CD14-positive monocyte (primary cell): ENCODE data around the gene SLC35F4. TPM values are rescaled to one million over a fixed set of nuclear protein-coding genes. Genes with fewer than 3 reads are reported as not detected.

Experiments used
- DNase-seq, 3 donors: peaks; one replicate each; pipeline ENCODE4 v3.0.0-alpha.2; 2011 to 2022
- H2AFZ ChIP-seq: 2 replicates; pipeline ENCODE4 v1.6.0; 2012; ENCODE audit warnings: mild to moderate bottlenecking, low read depth, low read length, inconsistent platforms; ENCODE audit not compliant: insufficient read depth, poor library complexity, severe bottlenecking
- H3K27ac ChIP-seq, 2 donors: 1 replicate in 1 of 2; 2 replicates in 1 of 2; pipeline ENCODE4 v1.5.1; 2012 to 2013; ENCODE audit warnings: low read length in 2 of 2, control low read depth in 1 of 2, inconsistent platforms in 1 of 2, low read depth in 1 of 2, mild to moderate bottlenecking in 1 of 2
- H3K27me3 ChIP-seq, 2 donors: one replicate each; pipeline versions ENCODE4 v1.6.0 to v1.6.1; 2011 to 2013; ENCODE audit warnings: low read length in 2 of 2; ENCODE audit not compliant: control insufficient read depth in 2 of 2, insufficient read depth in 2 of 2
- H3K36me3 ChIP-seq, 2 donors: replicated peaks in 1 of 2; 1 replicate in 1 of 2; 2 replicates in 1 of 2; pipeline versions ENCODE4 v1.5.1 to v1.6.1; 2012 to 2013; ENCODE audit warnings: low read length in 2 of 2, control low read depth in 1 of 2, inconsistent platforms in 1 of 2, mild to moderate bottlenecking in 1 of 2; ENCODE audit not compliant: insufficient read depth in 2 of 2, control insufficient read depth in 1 of 2
- H3K4me1 ChIP-seq, 2 donors: 1 replicate in 1 of 2; 2 replicates in 1 of 2; pipeline versions ENCODE4 v1.5.1 to v1.6.1; 2012 to 2013; ENCODE audit warnings: low read length in 2 of 2, control low read depth in 1 of 2, inconsistent platforms in 1 of 2, mild to moderate bottlenecking in 1 of 2, moderate library complexity in 1 of 2; ENCODE audit not compliant: insufficient read depth in 2 of 2, control insufficient read depth in 1 of 2
- H3K4me2 ChIP-seq: replicated peaks from 2 replicates; pipeline ENCODE3; 2012; ENCODE audit warnings: low read length, moderate library complexity, mild to moderate bottlenecking; ENCODE audit not compliant: poor library complexity, severe bottlenecking; ENCODE audit errors: extremely low read depth
- H3K4me3 ChIP-seq, 3 experiments: fragments of 200-600 bp in 1 of 3; sonication (generic) in 1 of 3; replicated peaks in 1 of 3; 1 replicate in 2 of 3; 2 replicates in 1 of 3; pipeline ENCODE4 v1.5.1; 2011 to 2013; ENCODE audit warnings: low read length in 3 of 3, mild to moderate bottlenecking in 3 of 3, control low read depth in 2 of 3, low read depth in 2 of 3, inconsistent platforms in 1 of 3, moderate library complexity in 1 of 3
- H3K79me2 ChIP-seq: 2 replicates; pipeline ENCODE4 v1.6.0; 2012; ENCODE audit warnings: mild to moderate bottlenecking, control low read depth, inconsistent platforms, low read length, moderate library complexity; ENCODE audit not compliant: insufficient read depth
- H3K9ac ChIP-seq: 2 replicates; pipeline ENCODE4 v1.6.0; 2017; ENCODE audit warnings: low read length, mild to moderate bottlenecking; ENCODE audit not compliant: insufficient read depth, poor library complexity, severe bottlenecking
- H3K9me3 ChIP-seq, 2 donors: replicated peaks in 1 of 2; 1 replicate in 1 of 2; 2 replicates in 1 of 2; pipeline versions ENCODE4 v1.5.1 to v1.6.1; 2012 to 2013; ENCODE audit warnings: low read length in 2 of 2, control low read depth in 1 of 2; ENCODE audit not compliant: control insufficient read depth in 1 of 2, insufficient read depth in 1 of 2
- H4K20me1 ChIP-seq: 2 replicates; pipeline ENCODE4 v1.6.0; 2012; ENCODE audit warnings: mild to moderate bottlenecking, low read length, control low read depth, moderate library complexity; ENCODE audit not compliant: insufficient read depth
- H3K27ac Mint-ChIP-seq, 7 donors: one replicate each; pipeline ENCODE4 v1.8.0; 2020; ENCODE audit warnings: mild to moderate bottlenecking in 7 of 7, mixed read lengths in 7 of 7, moderate library complexity in 6 of 7, inconsistent platforms in 2 of 7
- H3K27me3 Mint-ChIP-seq, 3 donors: one replicate each; pipeline ENCODE4 v1.8.0; 2021 to 2022; ENCODE audit warnings: low read depth in 3 of 3, mild to moderate bottlenecking in 3 of 3, mixed read lengths in 3 of 3, moderate library complexity in 3 of 3, inconsistent platforms in 1 of 3
- H3K36me3 Mint-ChIP-seq, 2 donors: one replicate each; pipeline ENCODE4 v1.8.0; 2020; ENCODE audit warnings: mixed read lengths in 2 of 2, inconsistent platforms in 1 of 2, mild to moderate bottlenecking in 1 of 2
- H3K4me1 Mint-ChIP-seq: one replicate; pipeline ENCODE4 v1.8.0; 2020; ENCODE audit warnings: mild to moderate bottlenecking, mixed read lengths
- H3K4me3 Mint-ChIP-seq, 2 donors: one replicate each; pipeline ENCODE4 v1.8.0; 2020; ENCODE audit warnings: mild to moderate bottlenecking in 2 of 2, mixed read lengths in 2 of 2, moderate library complexity in 1 of 2
- H3K9me3 Mint-ChIP-seq, 7 donors: one replicate each; pipeline ENCODE4 v1.8.0; 2020 to 2022; ENCODE audit warnings: mixed read lengths in 7 of 7, mild to moderate bottlenecking in 6 of 7, moderate library complexity in 6 of 7, inconsistent platforms in 2 of 7
- CTCF ChIP-seq: fragments of 200-600 bp; IDR thresholded peaks from one replicate; pipeline ENCODE4 v1.8.0; 2022; ENCODE audit warnings: antibody characterized with exemption, mild to moderate bottlenecking
- WGBS: methylation state at CpG from one replicate; pipeline ENCODE4 v1.1.5; 2013; ENCODE audit warnings: missing lambda C conversion rate; ENCODE audit not compliant: insufficient coverage; 5-methylcytosine and 5-hydroxymethylcytosine counted together
- intact Hi-C, 2 donors: fragments of 100-400 bp; cut with micrococcal nuclease; formaldehyde crosslinking; loops; one replicate each; pipeline versions ENCODE4 v1.15.0 to v1.15.1; 2023
- polyA plus RNA-seq, 3 donors: library from polyadenylated mRNA; depleted of rRNA in 1 of 3; unstranded in 2 of 3; stranded (reverse) in 1 of 3; fragments of 300-500 nt in 2 of 3; fragments of >200 nt in 1 of 3; fragmentation: Illumina TruSeq in 2 of 3; gene quantifications; 1 replicate in 2 of 3; 2 replicates in 1 of 3; pipeline ENCODE4 v1.2.3, GENCODE V29; 2012 to 2021

SLC35F4 gene
- polyA plus RNA-seq, 3 donors = not detected

DNA sequence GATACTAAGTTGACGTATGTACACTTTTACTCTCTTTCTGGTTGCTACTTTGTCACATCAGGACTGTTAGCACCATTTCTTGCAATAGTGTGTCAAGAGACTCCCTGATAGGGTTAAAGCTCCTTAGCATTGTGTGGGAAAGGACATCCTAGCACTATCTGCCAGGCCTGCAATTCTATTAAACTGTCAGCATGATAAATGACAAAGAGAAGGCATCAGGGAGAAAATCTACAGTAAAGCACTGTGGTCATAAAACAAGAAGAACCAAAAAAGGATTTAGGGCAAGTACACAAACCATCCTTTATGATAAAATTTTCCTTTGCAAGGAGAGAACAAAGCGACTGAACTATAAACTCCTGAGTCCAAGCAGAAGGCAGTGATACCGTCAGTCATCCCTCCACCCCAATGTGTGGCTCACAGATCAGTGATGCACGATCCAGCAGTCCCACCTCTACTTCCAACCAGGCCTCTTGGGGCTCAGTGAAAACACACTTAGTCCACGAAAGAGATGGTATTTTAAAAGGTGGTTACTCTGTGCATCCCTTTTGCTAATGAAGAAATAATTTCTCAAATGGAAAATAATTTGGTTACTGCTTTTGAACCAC, 31.4 kb upstream of the SLC35F4 start:
- Mint-ChIP-seq H3K27ac (no peak overlapping the region), H3K36me3 (no peaks in the 10 kb centered on the region), H3K9me3 (peaks cover 0 to 12% (median 0%) of the 10 kb centered on the region in 7 donors), H3K4me3 (no peak overlapping the region), H3K4me1 (no peaks in the 10 kb centered on the region), H3K27me3 (peaks cover 0 to 2% (median 0%) of the 10 kb centered on the region in 3 donors)
- Histone ChIP-seq H3K36me3 (no peaks in the 10 kb centered on the region), H3K9ac (no peak overlapping the region), H3K27ac (no peak overlapping the region), H4K20me1 (no peaks in the 10 kb centered on the region), H3K9me3 (peaks cover 0 to 2% of the 10 kb centered on the region in 2 donors), H2AFZ (no peak overlapping the region), H3K4me3 (no peak overlapping the region), H3K79me2 (no peaks in the 10 kb centered on the region), H3K4me2 (no peak overlapping the region), H3K4me1 (no peaks in the 10 kb centered on the region), H3K27me3 (no peaks in the 10 kb centered on the region)
- no peak for TF ChIP-seq CTCF
- 40% methylated on average over 1 of the region's 5 CpGs for WGBS
- DNase-seq = no peak
- intact Hi-C loops = no loop called here

DNA sequence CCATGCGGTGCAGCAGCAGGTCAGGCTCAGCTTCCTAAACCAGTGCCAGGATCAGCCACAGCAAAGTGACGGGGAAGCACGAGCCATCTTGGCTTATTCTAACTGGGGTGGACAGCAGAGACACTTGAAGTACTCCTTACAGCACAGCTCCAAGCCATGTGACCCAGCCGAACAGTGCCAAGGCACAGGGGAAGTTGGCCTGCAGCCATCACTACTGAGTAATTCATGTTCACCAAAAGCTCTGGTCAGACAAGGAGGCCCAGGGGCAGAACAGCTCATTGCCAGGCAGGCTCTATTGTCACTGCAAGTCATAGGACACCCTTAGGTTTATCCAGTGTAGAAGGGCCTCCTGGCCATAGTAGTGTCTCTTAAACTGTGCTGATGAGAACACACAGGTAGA, 23.4 kb upstream of the SLC35F4 start:
- H3K4me3 Mint-ChIP-seq = no peak overlapping the region
- H3K9me3 Mint-ChIP-seq = no peaks in the 10 kb centered on the region
- Histone ChIP-seq H3K27me3 (no peaks in the 10 kb centered on the region), H3K27ac (no peak overlapping the region), H2AFZ (no peak overlapping the region), H3K36me3 (no peaks in the 10 kb centered on the region), H3K4me3 (no peak overlapping the region), H3K4me2 (no peak overlapping the region), H3K79me2 (no peaks in the 10 kb centered on the region), H3K9ac (no peak overlapping the region), H3K4me1 (no peaks in the 10 kb centered on the region), H3K9me3 (no peaks in the 10 kb centered on the region), H4K20me1 (no peaks in the 10 kb centered on the region)
- H3K27me3 Mint-ChIP-seq = peaks cover 0 to 4% (median 4%) of the 10 kb centered on the region in 3 donors
- DNase-seq = no peak
- TF ChIP-seq CTCF = no peak
- intact Hi-C loops = no loop called here
- 0% methylated on average over 1 of the region's 4 CpGs for WGBS
- peak overlapping the region in 1 of 7 donors; percentile 46 for H3K27ac Mint-ChIP-seq
- no peaks in the 10 kb centered on the region for H3K4me1 Mint-ChIP-seq
- no peaks in the 10 kb centered on the region for H3K36me3 Mint-ChIP-seq
